Endothelial cell of umbilical vein (primary cell): ENCODE results near the gene RPS6KA3. TPM values are rescaled to one million over a fixed set of nuclear protein-coding genes. Genes with fewer than 3 reads are reported as not detected.

Experiments
- BruUV-seq: library from RNA; stranded (reverse); fragments of 400-500 nt; replicated peaks from 2 replicates; lab custom pipeline; 2021; lab: Mats Ljungman, UMichigan
- CTCF ChIA-PET: fragments of 300-600, 350-600 bp; sonication (Branson Sonifier 250); formaldehyde crosslinking; loops from one replicate; lab custom pipeline; 2021; ENCODE audit warnings: antibody characterized with exemption, inconsistent platforms; lab: Charles Lee
- POLR2A ChIA-PET: fragments of 300-600, 350-600 bp; sonication (Branson Sonifier 250); formaldehyde crosslinking; loops from one replicate; lab custom pipeline; 2021; ENCODE audit warnings: antibody characterized with exemption, inconsistent platforms; lab: Charles Lee
- DNase-seq: peaks from one replicate; pipeline ENCODE4 v3.0.0-alpha.2; 2011; ENCODE audit warnings: low read depth, low spot score
- FAIRE-seq: peaks from 2 replicates; lab custom pipeline; 2011; peaks lifted over from hg19 to GRCh38; lab: Jason Lieb, UNC
- H2AFZ ChIP-seq: 2 replicates; pipeline ENCODE4 v1.6.0; 2012; ENCODE audit warnings: low read depth, low read length, control low read depth, inconsistent platforms
- H3K27ac ChIP-seq: 2 replicates; pipeline ENCODE4 v1.5.1; 2011; ENCODE audit warnings: low read depth, mild to moderate bottlenecking, control low read depth, low read length, moderate library complexity; ENCODE audit not compliant: insufficient read depth
- H3K27me3 ChIP-seq, 2 experiments: 2 replicates each; pipeline versions ENCODE4 v1.6.0 to v1.6.1; 2011; ENCODE audit warnings: low read length in 2 of 2, mixed read lengths in 1 of 2; ENCODE audit not compliant: control insufficient read depth in 2 of 2, insufficient read depth in 2 of 2
- H3K36me3 ChIP-seq, 2 experiments: 2 replicates in 1 of 2; 3 replicates in 1 of 2; pipeline ENCODE4 v1.5.1; 2011; ENCODE audit warnings: low read length in 2 of 2, mild to moderate bottlenecking in 1 of 2, moderate library complexity in 1 of 2; ENCODE audit not compliant: control insufficient read depth in 2 of 2, insufficient read depth in 2 of 2; ENCODE audit errors: extremely low read depth in 1 of 2
- H3K4me1 ChIP-seq: 3 replicates; pipeline ENCODE4 v1.5.1; 2011; ENCODE audit warnings: mild to moderate bottlenecking, low read length; ENCODE audit not compliant: control insufficient read depth, insufficient read depth; ENCODE audit errors: extremely low read depth
- H3K4me2 ChIP-seq: 2 replicates; pipeline ENCODE4 v1.6.1; 2011; ENCODE audit warnings: low read length, control low read depth, mixed read lengths; ENCODE audit not compliant: insufficient read depth
- H3K4me3 ChIP-seq, 3 experiments: fragments of 200-600 bp in 1 of 3; sonication (generic), shearing (Covaris generic) in 1 of 3; replicated peaks in 1 of 3; 2 replicates each; pipeline ENCODE4 v1.5.1; 2011 to 2016; ENCODE audit warnings: control low read depth in 3 of 3, low read length in 3 of 3, mild to moderate bottlenecking in 2 of 3, inconsistent platforms in 1 of 3, low read depth in 1 of 3, moderate library complexity in 1 of 3; ENCODE audit not compliant: insufficient read depth in 1 of 3
- H3K79me2 ChIP-seq: 2 replicates; pipeline ENCODE4 v1.6.0; 2012; ENCODE audit warnings: low read length, inconsistent platforms; ENCODE audit not compliant: control insufficient read depth, insufficient read depth
- H3K9ac ChIP-seq: replicated peaks from 2 replicates; pipeline ENCODE3; 2011; ENCODE audit warnings: low read length, control low read depth; ENCODE audit not compliant: insufficient read depth; ENCODE audit errors: extremely low read depth
- H3K9me1 ChIP-seq: replicated peaks from 3 replicates; pipeline ENCODE4 v1.6.0; 2011; ENCODE audit warnings: mild to moderate bottlenecking, low read length; ENCODE audit not compliant: control insufficient read depth, insufficient read depth; ENCODE audit errors: extremely low read depth
- H3K9me3 ChIP-seq: replicated peaks from 2 replicates; pipeline ENCODE4 v1.5.1; 2012; ENCODE audit warnings: low read length, inconsistent platforms; ENCODE audit not compliant: control insufficient read depth, insufficient read depth
- H4K20me1 ChIP-seq: replicated peaks from 2 replicates; pipeline ENCODE3; 2011; ENCODE audit warnings: mild to moderate bottlenecking, low read length; ENCODE audit not compliant: control insufficient read depth, insufficient read depth; ENCODE audit errors: extremely low read depth
- CTCF ChIP-seq, 2 donors: IDR thresholded peaks; 1 replicate in 1 of 2; 2 replicates in 1 of 2; pipeline ENCODE4 v1.5.1; 2011; ENCODE audit warnings: low read length in 2 of 2, mild to moderate bottlenecking in 2 of 2, moderate library complexity in 2 of 2, control low read depth in 1 of 2, inconsistent platforms in 1 of 2, low read depth in 1 of 2; ENCODE audit not compliant: insufficient read depth in 1 of 2; ENCODE audit errors: extremely low read depth in 1 of 2
- EZH2 ChIP-seq: IDR thresholded peaks from 2 replicates; pipeline ENCODE4 v1.6.1; 2012; ENCODE audit warnings: borderline replicate concordance, low read depth, mild to moderate bottlenecking, moderate library complexity, low read length, inconsistent platforms; ENCODE audit not compliant: severe bottlenecking
- FOS ChIP-seq: IDR thresholded peaks from 2 replicates; pipeline ENCODE4 v1.6.1; 2011; ENCODE audit warnings: mild to moderate bottlenecking, low read length, moderate library complexity, borderline replicate concordance; ENCODE audit not compliant: insufficient read depth
- GATA2 ChIP-seq: IDR thresholded peaks from 2 replicates; pipeline ENCODE4 v1.7.0; 2011; ENCODE audit warnings: low read depth, mild to moderate bottlenecking, moderate library complexity, mixed read lengths, low read length; ENCODE audit not compliant: insufficient read length, insufficient read depth
- JUN ChIP-seq: IDR thresholded peaks from 2 replicates; pipeline ENCODE4 v1.6.1; 2011; ENCODE audit warnings: borderline replicate concordance, low read depth; ENCODE audit not compliant: insufficient read length, insufficient read depth
- MAX ChIP-seq: IDR thresholded peaks from 2 replicates; pipeline ENCODE4 v1.6.1; 2011; ENCODE audit not compliant: insufficient read depth, insufficient read length
- MYC ChIP-seq: IDR thresholded peaks from one replicate; pipeline ENCODE4 v1.6.1; 2011; ENCODE audit warnings: mild to moderate bottlenecking, low read depth, low read length
- POLR2A ChIP-seq: IDR thresholded peaks from 2 replicates; pipeline ENCODE4 v1.6.1; 2012; ENCODE audit warnings: low read depth, mild to moderate bottlenecking, control low read depth, low read length
- POLR2AphosphoS5 ChIP-seq: IDR thresholded peaks from 2 replicates; pipeline ENCODE4 v1.6.1; 2012; ENCODE audit warnings: low read depth, mild to moderate bottlenecking, control low read depth, low read length, moderate library complexity; ENCODE audit not compliant: insufficient read depth
- dilution Hi-C: fragments of 300-500 bp; cut with MboI; formaldehyde crosslinking; loops from one replicate; pipeline ENCODE4 v1.15.0; 2019; ENCODE audit warnings: low sequenced_read_pairs; ENCODE audit not compliant: extremely low pct_ligation_motif_present
- intact Hi-C: fragments of 100-400 bp; cut with micrococcal nuclease; formaldehyde crosslinking; loops from one replicate; pipeline ENCODE4 v1.10.0; 2022
- polyA plus RNA-seq, 4 experiments: library from polyadenylated mRNA; depleted of rRNA in 3 of 4; stranded (reverse) in 3 of 4; unstranded in 1 of 4; fragments of >200 nt; gene quantifications; 2 replicates each; pipeline versions ENCODE4 v1.2.1 to v1.2.3, GENCODE V29; 2011 to 2012; ENCODE audit warnings: missing spikeins in 1 of 4
- total RNA-seq: library from RNA; stranded (reverse); gene quantifications from 2 replicates; pipeline ENCODE4 v1.2.3, GENCODE V29; 2021

The RPS6KA3 gene
- total and polyA plus RNA-seq, 2 donors (not counting 3 experiments of a cell fraction or from before 2014, with no cell fraction given): 24.4 to 61.6 TPM

- Histone ChIP-seq H4K20me1 (no peaks in the 10 kb centered on the region), H3K79me2 (no peaks in the 10 kb centered on the region), H3K4me2 (no peak overlapping the region), H3K27me3 (no peaks in the 10 kb centered on the region), H3K9me3 (no peaks in the 10 kb centered on the region), H2AFZ (no peak overlapping the region), H3K9me1 (no peaks in the 10 kb centered on the region), H3K4me1 (peaks cover 2% of the 10 kb centered on the region), H3K9ac (no peak overlapping the region), H3K36me3 (no peaks in the 10 kb centered on the region), H3K4me3 (no peak overlapping the region), H3K27ac (no peak overlapping the region)
- no peak for TF ChIP-seq GATA2
- TF ChIP-seq MYC: no peak
- TF ChIP-seq MAX: no peak
- no peak for TF ChIP-seq POLR2AphosphoS5
- no peak for TF ChIP-seq CTCF (IDR thresholded peaks at IDR 0.05; ENCODE audit: extremely low read depth in 1 of 2, insufficient read depth in 1 of 2, low read depth in 1 of 2, low read length in 2 of 2)
- TF ChIP-seq POLR2A: no peak
- TF ChIP-seq FOS: no peak
- no peak for TF ChIP-seq EZH2
- no peak for TF ChIP-seq JUN
- no TSS peak for BruUV-seq
- CTCF ChIA-PET: interaction anchor here (1.5 kb wide), 1 partner anchor 25 kb away, joined by 3 read pairs; no protein-coding TSS in a partner anchor
- intact Hi-C loops: no loop called here
- POLR2A ChIA-PET: no interaction called here
- dilution Hi-C loops: no loop called here
- FAIRE-seq (no peak), DNase-seq (no peak)
These were observed 38.5 kb downstream of the RPS6KA3 start for GRCh38 chrX:20228245-20228644.
